HPDE6-E6E7 (cell line): ENCODE results near the gene RAMP2.
A peak's percentile ranks its signal among the peaks of the same experiment; 100 is the strongest.

Experiments used
- DNase-seq: peaks from one replicate; pipeline ENCODE4 v3.0.0; 2011; ENCODE audit warnings: missing footprints; ENCODE audit errors: extremely low spot score

Gene RAMP2

GRCh38 chr17:42792545-42792944, 31.5 kb downstream of the RAMP2 start:
- DNase-seq: no peak

GRCh38 chr17:42795061-42795460, 34.0 kb downstream of the RAMP2 start:
- no peak for DNase-seq

DNA sequence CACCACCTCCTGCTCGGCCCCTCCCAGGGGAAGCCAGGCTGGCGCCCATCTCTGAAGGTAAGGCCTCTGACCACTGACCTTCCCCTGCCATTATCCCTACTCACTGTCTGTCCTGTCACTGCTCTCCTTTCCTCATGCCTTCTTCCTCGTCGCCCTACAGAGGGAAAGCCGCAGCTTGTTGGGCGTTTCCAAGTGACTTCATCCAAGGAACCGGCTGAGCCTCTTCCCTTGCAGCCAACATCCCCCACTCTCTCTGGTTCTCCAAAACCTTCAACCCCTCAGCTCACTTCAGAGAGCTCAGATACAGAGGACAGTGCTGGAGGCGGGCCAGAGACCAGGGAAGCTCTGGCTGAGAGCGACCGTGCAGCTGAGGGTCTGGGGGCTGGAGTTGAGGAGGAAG, 34.4 kb downstream of the RAMP2 start:
- DNase-seq: no peak

GRCh38 chr17:42796066-42796758, 35.2 kb downstream of the RAMP2 start:
- DNase-seq: no peak

- DNase-seq: no peak
Measured at GRCh38 chr17:42797067-42798007, 36.3 kb downstream of the RAMP2 start.

- no peak for DNase-seq
Measured at GRCh38 chr17:42798011-42798382, 37.0 kb downstream of the RAMP2 start.

- DNase-seq: peak; percentile 91
Measured at GRCh38 chr17:42798383-42799380, 37.7 kb downstream of the RAMP2 start, which contains the start of the genes CNTD1 and COA3. Gene CNTD1, plus strand, starts transcription at chr17:42798861. Its CDS starts 207 bp downstream, at chr17:42799068. Gene COA3, minus strand, starts transcription at chr17:42798704. Its CDS starts 23 bp downstream, at chr17:42798681.

DNA sequence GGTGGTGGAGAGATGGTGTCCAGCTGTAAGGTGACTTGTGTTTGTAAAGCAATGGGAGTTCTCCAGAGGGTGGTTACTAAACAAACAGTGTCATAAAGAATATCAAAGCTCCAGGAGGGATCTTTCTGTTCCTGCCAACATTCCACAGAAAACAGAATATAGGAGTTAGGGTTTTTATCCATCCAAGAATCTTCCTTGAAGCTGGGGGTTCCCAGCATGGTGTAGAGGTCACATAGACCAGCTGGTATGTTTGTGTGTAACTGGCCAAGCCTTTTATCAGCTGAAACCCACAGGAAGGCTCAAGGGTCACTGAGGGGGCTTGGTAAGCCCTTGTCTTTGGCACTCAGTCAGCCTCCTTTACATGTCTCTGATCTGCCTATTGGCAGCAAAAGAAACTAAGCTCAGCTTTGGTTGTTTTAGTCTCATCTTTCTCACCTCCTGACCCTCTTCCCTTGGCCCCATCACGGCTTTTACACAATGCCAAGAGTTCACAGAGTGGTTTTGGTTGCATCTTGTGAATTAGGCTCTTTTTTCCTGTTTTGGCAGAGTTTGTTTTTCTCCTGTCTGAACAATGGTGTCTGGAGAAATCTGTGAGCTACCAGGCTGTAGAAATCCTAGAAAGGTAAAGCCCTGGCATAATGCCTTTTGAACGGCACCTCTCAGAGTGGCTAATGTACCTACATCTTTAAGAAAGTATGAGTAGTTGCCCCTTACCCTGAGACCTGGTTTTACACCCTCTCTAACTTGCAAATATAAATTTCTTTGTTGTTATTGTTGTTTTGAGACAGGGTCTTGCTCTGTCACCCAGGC, 42.3 kb downstream of the RAMP2 start:
- no peak for DNase-seq

GRCh38 chr17:42804918-42805367, 43.9 kb downstream of the RAMP2 start:
- DNase-seq: no peak

DNA sequence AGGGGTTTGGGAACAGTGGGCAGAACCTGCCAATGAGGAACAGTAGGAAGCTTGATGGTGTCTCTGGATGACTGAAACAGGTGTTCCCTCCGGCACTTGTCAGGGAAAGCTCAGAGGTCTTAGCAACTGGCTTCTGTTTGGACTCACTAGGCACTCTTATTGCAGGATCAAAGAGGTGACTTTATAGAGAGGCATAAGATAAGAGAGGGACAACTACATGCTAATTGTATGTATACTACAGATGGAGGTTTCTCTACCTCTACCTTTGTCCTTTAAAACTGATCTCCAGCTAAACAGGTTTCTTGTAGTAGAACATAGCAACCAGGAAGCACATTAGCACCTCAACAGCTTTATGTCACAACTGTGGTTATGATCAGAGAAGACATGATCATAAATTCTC, 45.2 kb downstream of the RAMP2 start:
- no peak for DNase-seq

DNA sequence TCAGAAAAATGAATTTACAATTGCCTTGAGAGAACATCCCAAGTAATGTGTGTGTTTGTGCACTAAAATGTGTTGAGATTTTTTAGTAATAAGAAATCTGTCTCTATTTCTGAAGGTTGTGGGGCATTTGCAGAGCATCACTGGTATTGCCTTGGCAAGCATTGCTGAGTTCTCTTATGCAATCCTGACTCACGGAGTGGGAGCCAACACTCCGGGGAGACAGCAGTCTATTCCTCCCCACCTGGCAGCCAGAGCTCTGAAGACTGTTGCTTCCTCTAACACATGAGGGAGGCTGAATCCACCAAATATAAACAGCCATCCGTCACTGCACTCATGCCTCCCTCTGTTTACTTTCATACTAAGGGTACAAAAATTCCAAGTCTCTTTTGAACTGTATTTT, 48.2 kb downstream of the RAMP2 start:
- peak; percentile 58 for DNase-seq
